Gastrocnemius medialis (tissue), 4 donors: Measurements from ENCODE around the gene GAS7.

ENCODE experiments used
- POLR2A ChIP-seq, 2 donors: fragments of 450-650 bp; IDR thresholded peaks; one replicate each; pipeline ENCODE4 v1.6.1; 2017; ENCODE audit warnings: antibody characterized with exemption in 2 of 2, mild to moderate bottlenecking in 2 of 2, moderate library complexity in 2 of 2
- TF ChIP-seq, protein P1 (sequence below), 5 experiments: fragments of 450-650 bp in 3 of 5; fragments of 200-600 bp in 2 of 5; sonication (generic) in 2 of 5; IDR thresholded peaks in 4 of 5; conservative IDR thresholded peaks in 1 of 5; 1 replicate in 4 of 5; 2 replicates in 1 of 5; pipeline ENCODE4 v1.5.1; 2016 to 2019; ENCODE audit warnings: antibody characterized with exemption in 5 of 5, mild to moderate bottlenecking in 3 of 5, moderate library complexity in 3 of 5

DNA sequence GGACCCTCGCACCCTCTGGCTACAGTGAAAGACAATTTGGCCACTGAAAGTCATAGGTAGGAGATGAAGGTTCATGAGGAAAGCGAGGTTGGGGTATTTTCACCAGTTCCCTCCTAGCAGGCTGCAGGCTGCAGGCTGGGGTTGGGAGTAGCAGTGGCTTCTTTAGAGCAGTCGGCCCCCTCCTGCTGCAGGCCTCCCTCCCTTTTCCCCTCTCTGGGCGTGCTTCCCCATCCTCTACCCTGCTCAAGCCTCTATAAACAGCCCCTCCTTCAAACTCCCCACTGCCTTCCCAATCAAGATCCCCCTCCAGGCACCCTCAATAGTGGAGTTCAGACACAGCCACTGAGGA is 41.8 kb downstream of the GAS7 start:
- no peak for TF ChIP-seq POLR2A (IDR thresholded peaks at IDR 0.05)
- TF ChIP-seq, protein P1, sequence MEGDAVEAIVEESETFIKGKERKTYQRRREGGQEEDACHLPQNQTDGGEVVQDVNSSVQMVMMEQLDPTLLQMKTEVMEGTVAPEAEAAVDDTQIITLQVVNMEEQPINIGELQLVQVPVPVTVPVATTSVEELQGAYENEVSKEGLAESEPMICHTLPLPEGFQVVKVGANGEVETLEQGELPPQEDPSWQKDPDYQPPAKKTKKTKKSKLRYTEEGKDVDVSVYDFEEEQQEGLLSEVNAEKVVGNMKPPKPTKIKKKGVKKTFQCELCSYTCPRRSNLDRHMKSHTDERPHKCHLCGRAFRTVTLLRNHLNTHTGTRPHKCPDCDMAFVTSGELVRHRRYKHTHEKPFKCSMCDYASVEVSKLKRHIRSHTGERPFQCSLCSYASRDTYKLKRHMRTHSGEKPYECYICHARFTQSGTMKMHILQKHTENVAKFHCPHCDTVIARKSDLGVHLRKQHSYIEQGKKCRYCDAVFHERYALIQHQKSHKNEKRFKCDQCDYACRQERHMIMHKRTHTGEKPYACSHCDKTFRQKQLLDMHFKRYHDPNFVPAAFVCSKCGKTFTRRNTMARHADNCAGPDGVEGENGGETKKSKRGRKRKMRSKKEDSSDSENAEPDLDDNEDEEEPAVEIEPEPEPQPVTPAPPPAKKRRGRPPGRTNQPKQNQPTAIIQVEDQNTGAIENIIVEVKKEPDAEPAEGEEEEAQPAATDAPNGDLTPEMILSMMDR (IDR thresholded peaks at IDR 0.05 in 4 of 5, conservative IDR thresholded peaks at IDR 0.05 in 1 of 5) = no peak
